A549 (cell line): ENCODE data around the gene DHRS4L2. TPM values are rescaled to one million over a fixed set of nuclear protein-coding genes. Genes with fewer than 3 reads are reported as not detected.
"Not testable (repeated sequence)": the region's sequence is repeated elsewhere in the genome, so short reads cannot be mapped to it uniquely, and the experiment has no call there.

Experiments
- ATAC-seq, 2 experiments: fragments of 200-7000 bp in 1 of 2; fragments of >200 bp in 1 of 2; cut with Nextera tagmentation in 1 of 2; cut with Tn5 transposase in 1 of 2; 3 replicates each; pipeline versions ENCODE4 v1.8.0 to v1.9.1; 2018 to 2020; ENCODE audit warnings: mild to moderate bottlenecking in 1 of 2, moderate library complexity in 1 of 2
- CTCF ChIA-PET: fragments of 300-600 bp; sonication (Branson Sonifier 250); formaldehyde crosslinking; extraction: SDS; loops from one replicate; lab custom pipeline; 2021; ENCODE audit warnings: antibody characterized with exemption, inconsistent platforms; lab: Yijun Ruan, JAX
- POLR2A ChIA-PET: fragments of 350-600 bp; formaldehyde crosslinking; extraction: SDS; loops from one replicate; lab custom pipeline; 2021; ENCODE audit warnings: antibody characterized with exemption, inconsistent platforms; lab: Yijun Ruan, JAX
- DNase-seq, 2 experiments: peaks; one replicate each; pipeline versions ENCODE4 v3.0.0 to v3.0.0-alpha.2; 2011 to 2016; ENCODE audit warnings: low read depth in 1 of 2, low spot score in 1 of 2
- FAIRE-seq: peaks from 2 replicates; lab custom pipeline; 2011; peaks lifted over from hg19 to GRCh38; lab: Jason Lieb, UNC
- H3K27ac ChIP-seq, 2 experiments: fragments of >200 bp; sonication (Bioruptor Twin); formaldehyde crosslinking; 3 replicates each; pipeline ENCODE4 v1.5.1; 2016 to 2017
- H3K4me1 ChIP-seq: fragments of >200 bp; sonication (Bioruptor Twin); formaldehyde crosslinking; 3 replicates; pipeline ENCODE4 v1.6.1; 2016
- H3K4me2 ChIP-seq: fragments of >200 bp; sonication (Bioruptor Twin); formaldehyde crosslinking; 3 replicates; pipeline ENCODE4 v1.6.1; 2016
- H3K4me3 ChIP-seq: fragments of >200 bp; sonication (Bioruptor Twin); formaldehyde crosslinking; 3 replicates; pipeline ENCODE4 v1.5.1; 2016
- H3K9me3 ChIP-seq: fragments of >200 bp; sonication (Bioruptor Twin); formaldehyde crosslinking; 3 replicates; pipeline ENCODE4 v1.6.1; 2016
- BCL3 ChIP-seq: fragments of >200 bp; sonication (Bioruptor Twin); formaldehyde crosslinking; IDR thresholded peaks from 3 replicates; pipeline ENCODE4 v1.6.1; 2016
- CEBPB ChIP-seq, 2 experiments: fragments of >200 bp in 1 of 2; sonication (Bioruptor Twin) in 1 of 2; formaldehyde crosslinking in 1 of 2; IDR thresholded peaks; 2 replicates each; pipeline ENCODE4 v1.6.1; 2012 to 2016
- CTCF ChIP-seq: fragments of >200 bp; sonication (Bioruptor Twin); formaldehyde crosslinking; IDR thresholded peaks from 3 replicates; pipeline ENCODE4 v1.5.1; 2016
- FOXS1 ChIP-seq: fragments of 250-450 bp; sonication (Bioruptor Pico); IDR thresholded peaks from 2 replicates; pipeline ENCODE4 v1.5.0; 2020; ENCODE audit warnings: mild to moderate bottlenecking, moderate library complexity
- HDAC2 ChIP-seq: fragments of 200-600 bp; sonication (generic); IDR thresholded peaks from 2 replicates; pipeline ENCODE4 v1.6.1; 2016
- JUN ChIP-seq, 2 experiments: fragments of >200 bp; sonication (Bioruptor Twin); formaldehyde crosslinking; IDR thresholded peaks; 2 replicates in 1 of 2; 3 replicates in 1 of 2; pipeline ENCODE4 v1.6.1; 2016 to 2017
- KDM5A ChIP-seq: fragments of 200-600 bp; sonication (generic); IDR thresholded peaks from 2 replicates; pipeline ENCODE4 v1.6.1; 2016; ENCODE audit warnings: antibody characterized with exemption, mild to moderate bottlenecking
- MAX ChIP-seq: IDR thresholded peaks from 2 replicates; pipeline ENCODE4 v1.6.1; 2012
- PHF8 ChIP-seq: fragments of 200-600 bp; sonication (generic); IDR thresholded peaks from 2 replicates; pipeline ENCODE4 v1.6.1; 2016; ENCODE audit warnings: low read depth, mild to moderate bottlenecking, antibody characterized with exemption, moderate library complexity, borderline replicate concordance
- POLR2A ChIP-seq: IDR thresholded peaks from 2 replicates; pipeline ENCODE4 v1.6.1; 2012; ENCODE audit warnings: mild to moderate bottlenecking, low read length
- RAD21 ChIP-seq, 2 experiments: fragments of >200 bp in 1 of 2; sonication (Bioruptor Twin) in 1 of 2; formaldehyde crosslinking in 1 of 2; IDR thresholded peaks in 1 of 2; conservative IDR thresholded peaks in 1 of 2; 2 replicates in 1 of 2; 3 replicates in 1 of 2; pipeline ENCODE4 v1.6.1; 2012 to 2018; ENCODE audit warnings: inconsistent platforms in 1 of 2
- SMC3 ChIP-seq: fragments of >200 bp; sonication (Bioruptor Twin); formaldehyde crosslinking; IDR thresholded peaks from 3 replicates; pipeline ENCODE4 v1.6.1; 2018; ENCODE audit warnings: inconsistent platforms
- TFCP2L1 ChIP-seq: fragments of 250-450 bp; sonication (Bioruptor Pico); IDR thresholded peaks from 2 replicates; pipeline ENCODE4 v1.5.0; 2021; ENCODE audit warnings: mild to moderate bottlenecking
- TP53 ChIP-seq: fragments of 250-450 bp; sonication (Bioruptor Pico); IDR thresholded peaks from 2 replicates; pipeline ENCODE4 v1.5.0; 2021; ENCODE audit warnings: mild to moderate bottlenecking, moderate library complexity
- ZSCAN20 ChIP-seq: fragments of 250-450 bp; sonication (Bioruptor Pico); IDR thresholded peaks from 2 replicates; pipeline ENCODE4 v1.8.0; 2022; ENCODE audit warnings: mild to moderate bottlenecking, moderate library complexity
- WGBS: methylation state at CpG from one replicate; pipeline ENCODE4 v1.1.6; 2017; ENCODE audit errors: missing lambda C conversion rate; 5-methylcytosine and 5-hydroxymethylcytosine counted together
- polyA plus RNA-seq, 4 experiments: library from polyadenylated mRNA; depleted of rRNA in 3 of 4; stranded (reverse); fragments of >200 nt; fragmentation: RNase III in 1 of 4; extraction: RNeasy Plus Mini Kit Qiagen cat#74134 plus additional on column Dnase treatment in 1 of 4; gene quantifications; 2 replicates in 3 of 4; 3 replicates in 1 of 4; pipeline ENCODE4 v1.2.3, GENCODE V29; 2011 to 2017

The DHRS4L2 gene
- polyA plus RNA-seq, 2 of the 4 experiments (the other 2 are of a cell fraction): 18.8 to 25.6 TPM

GRCh38 chr14:23953464-23954278 lies 35.1 kb upstream of the DHRS4L2 start, which contains the start of gene DHRS4:
Gene DHRS4, plus strand, starts transcription at chr14:23953770. Its CDS starts 19 bp downstream, at chr14:23953789.
- Histone ChIP-seq H3K4me2 (peak within 1 kb of the TSS; percentile 87), H3K4me3 (peak within 1 kb of the TSS; percentile 80), H3K9me3 (no peaks in the 10 kb centered on the region), H3K27ac (peak within 1 kb of the TSS; percentile 90 to 97), H3K4me1 (peaks cover 5% of the 10 kb centered on the region; the same call in 1 of the 3 replicates)
- ATAC-seq: peak; percentile 99
- no peak for FAIRE-seq
- ChIA-PET POLR2A (no interaction called here), CTCF (interaction anchor here (0.8 to 2.2 kb wide), 7 partner anchors 9 to 341 kb away, joined by 3 to 7 read pairs (median 4); no protein-coding TSS in a partner anchor)
- peak; percentile 64 to 85 for DNase-seq
- peak; percentile 73 for TF ChIP-seq MAX
- TF ChIP-seq TP53 (CRISPR knock-in tag): no peak
- TF ChIP-seq CEBPB (IDR thresholded peaks at IDR 0.05): peak; percentile 27 to 48; a peak in 1 of 4 replicates
- peak; percentile 51; the same call in 1 of the 2 replicates for TF ChIP-seq KDM5A
- peak; percentile 54 to 65 for TF ChIP-seq RAD21 (conservative IDR thresholded peaks at IDR 0.05 in 1 of 2, IDR thresholded peaks at IDR 0.05 in 1 of 2)
- no peak for TF ChIP-seq FOXS1 (CRISPR knock-in tag)
- peak; percentile 61; the same call in 1 of the 2 replicates for TF ChIP-seq TFCP2L1 (CRISPR knock-in tag)
- no peak for TF ChIP-seq ZSCAN20 (CRISPR knock-in tag)
- TF ChIP-seq HDAC2: no peak
- peak; percentile 76; the same call in 2 of the 3 replicates for TF ChIP-seq BCL3
- TF ChIP-seq POLR2A: peak; percentile 53
- TF ChIP-seq SMC3: peak; percentile 45; the same call in 1 of the 3 replicates
- TF ChIP-seq JUN (IDR thresholded peaks at IDR 0.05): peak; percentile 82 to 85
- TF ChIP-seq PHF8: peak; percentile 98
- TF ChIP-seq CTCF: peak; percentile 88
- WGBS: 2% methylated on average over 24 of the region's 44 CpGs

GRCh38 chr14:23954279-23954614 lies 34.5 kb upstream of the DHRS4L2 start:
- CTCF ChIA-PET: interaction anchor here (0.7 to 2.2 kb wide), 13 partner anchors 9 to 360 kb away, joined by 3 to 7 read pairs (median 3); partner anchors contain the start of genes DCAF11 and NRL
- POLR2A ChIA-PET, H3K9me3 ChIP-seq, H3K4me1 ChIP-seq, FAIRE-seq, DNase-seq: not testable (repeated sequence)
- 13% methylated on average over 6 of the region's 6 CpGs for WGBS
- Histone ChIP-seq H3K4me2 (peak overlapping the region; percentile 87), H3K4me3 (peak overlapping the region; percentile 80), H3K27ac (peak overlapping the region; percentile 90 to 97)
- peak; percentile 10 to 14; a peak in 4 of 6 replicates for ATAC-seq

DNA sequence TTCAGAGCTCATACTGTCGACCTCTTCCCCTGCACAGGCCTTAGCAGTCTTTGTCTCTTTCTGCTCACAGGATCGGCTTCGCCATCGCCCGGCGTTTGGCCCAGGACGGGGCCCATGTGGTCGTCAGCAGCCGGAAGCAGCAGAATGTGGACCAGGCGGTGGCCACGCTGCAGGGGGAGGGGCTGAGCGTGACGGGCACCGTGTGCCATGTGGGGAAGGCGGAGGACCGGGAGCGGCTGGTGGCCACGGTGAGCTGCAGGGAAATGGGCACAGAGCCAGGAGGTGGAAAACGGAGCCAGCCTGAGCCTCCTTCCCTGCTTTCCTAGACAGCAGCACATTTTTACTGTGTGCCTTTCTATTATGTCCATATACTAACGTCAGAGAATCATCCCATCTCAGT lies 33.8 kb upstream of the DHRS4L2 start:
- peak overlapping the region; percentile 87 for H3K4me2 ChIP-seq
- H3K4me1 ChIP-seq, H3K9me3 ChIP-seq, ATAC-seq, DNase-seq, H3K27ac ChIP-seq, H3K4me3 ChIP-seq, FAIRE-seq, POLR2A ChIA-PET: not testable (repeated sequence)
- WGBS: 77% methylated on average over 20 of the region's 20 CpGs
- CTCF ChIA-PET: interaction anchor here (0.7 to 2.2 kb wide), 13 partner anchors 10 to 360 kb away, joined by 3 to 7 read pairs (median 3); partner anchors contain the start of genes DCAF11 and NRL

DNA sequence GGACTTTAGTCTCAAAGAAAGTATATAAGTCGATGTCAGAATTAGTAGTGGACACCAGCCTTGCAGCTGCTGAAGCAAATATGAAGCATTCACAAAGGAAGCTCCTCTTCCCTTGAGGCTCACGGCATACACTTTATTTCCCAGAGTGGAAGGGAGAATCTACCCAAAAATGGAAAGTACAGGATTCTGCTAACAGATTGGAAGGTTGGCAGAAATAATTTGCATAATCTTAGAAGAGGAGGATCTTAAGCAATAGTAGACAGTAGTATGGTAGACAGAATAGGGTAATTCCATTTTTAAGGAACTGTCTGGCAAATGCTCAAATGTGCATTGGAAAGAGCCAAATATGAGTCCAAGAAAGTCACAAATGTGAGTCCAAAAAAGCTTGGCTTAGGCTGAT lies 32.9 kb upstream of the DHRS4L2 start:
- H3K4me3 ChIP-seq, ATAC-seq, H3K9me3 ChIP-seq, POLR2A ChIA-PET, H3K27ac ChIP-seq, H3K4me1 ChIP-seq, DNase-seq, FAIRE-seq, H3K4me2 ChIP-seq: not testable (repeated sequence)
- WGBS: 85% methylated on average over 2 of the region's 2 CpGs
- CTCF ChIA-PET: interaction anchor here (0.6 kb wide), 1 partner anchor 366 kb away, joined by 3 read pairs; no protein-coding TSS in a partner anchor

DNA sequence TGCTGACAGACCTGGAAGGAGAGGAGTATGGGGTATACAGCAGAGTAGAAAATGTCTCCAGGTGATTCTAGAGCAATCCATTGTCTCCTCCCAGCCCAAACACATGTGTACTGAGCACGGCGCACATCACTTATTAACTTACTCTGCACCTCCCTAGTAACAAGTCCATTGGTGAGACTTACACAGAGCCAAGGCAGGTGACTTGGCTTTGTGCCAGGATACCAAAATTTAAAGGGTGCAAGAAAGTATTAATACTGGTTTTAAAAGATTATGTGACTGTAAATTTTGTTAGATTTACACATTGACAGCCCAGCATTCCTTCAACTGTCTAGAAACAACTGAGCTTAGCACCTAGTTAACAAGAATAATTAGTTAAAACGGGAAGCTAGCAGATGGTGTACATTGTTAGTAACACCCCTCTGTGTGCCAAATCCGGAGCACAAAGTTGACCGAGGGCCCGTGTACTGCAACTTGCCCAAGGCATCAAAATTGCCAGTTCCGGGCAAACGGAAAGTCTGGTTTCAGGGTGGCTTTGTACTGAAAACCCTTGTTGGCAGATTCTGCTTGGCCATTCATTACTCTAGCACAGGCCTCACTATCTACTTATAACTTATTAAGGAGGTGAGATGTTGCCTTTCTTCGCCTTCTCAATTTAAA lies 30.7 kb upstream of the DHRS4L2 start:
- DNase-seq, CTCF ChIA-PET, H3K4me3 ChIP-seq, FAIRE-seq, H3K27ac ChIP-seq, H3K4me2 ChIP-seq, H3K9me3 ChIP-seq, ATAC-seq, POLR2A ChIA-PET, H3K4me1 ChIP-seq: not testable (repeated sequence)
- 93% methylated on average over 9 of the region's 9 CpGs for WGBS

DNA sequence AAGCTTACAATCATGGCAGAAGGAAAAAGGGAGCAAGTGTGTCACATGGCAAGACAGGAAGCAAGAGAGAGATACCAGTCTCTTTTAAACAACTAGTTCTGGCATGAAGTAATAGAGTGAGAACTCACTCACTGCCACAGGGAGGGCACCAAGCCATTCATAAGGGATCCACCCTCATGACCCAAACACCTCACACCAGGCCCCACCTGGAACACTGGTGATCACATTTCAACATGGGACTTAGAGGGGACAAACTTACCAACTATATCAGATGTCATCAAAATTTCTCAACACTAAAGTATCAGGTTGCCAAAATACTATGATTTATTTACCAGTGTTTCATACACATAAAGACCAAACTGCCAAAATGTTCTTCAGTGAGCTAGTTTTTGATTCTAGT lies 27.8 kb upstream of the DHRS4L2 start:
- FAIRE-seq, H3K4me2 ChIP-seq, DNase-seq, H3K4me3 ChIP-seq, CTCF ChIA-PET, H3K27ac ChIP-seq, H3K4me1 ChIP-seq, H3K9me3 ChIP-seq, ATAC-seq, POLR2A ChIA-PET: not testable (repeated sequence)
